SU-DHL-6 (cell line): ENCODE data around the gene NSUN4.
A peak's percentile ranks its signal among the peaks of the same experiment; 100 is the strongest.
"Not testable (repeated sequence)": the region's sequence is repeated elsewhere in the genome, so short reads cannot be mapped to it uniquely, and the experiment has no call there.

Source experiments
- H2AFZ ChIP-seq: fragments of 200-600 bp; sonication (generic); 2 replicates; pipeline ENCODE4 v1.6.1; 2014; ENCODE audit warnings: low read depth, mild to moderate bottlenecking, moderate library complexity, mixed read lengths, antibody characterized with exemption, low read length; ENCODE audit not compliant: severe bottlenecking
- H3F3A ChIP-seq: fragments of 200-600 bp; shearing (Covaris generic); 2 replicates; pipeline ENCODE4 v1.6.0; 2016; ENCODE audit warnings: antibody characterized with exemption, mild to moderate bottlenecking; ENCODE audit not compliant: insufficient read depth
- H3K27ac ChIP-seq: fragments of 200-600 bp; sonication (generic); 2 replicates; pipeline ENCODE4 v1.5.1; 2016; ENCODE audit warnings: low read depth, mild to moderate bottlenecking, low read length, moderate library complexity, mixed read lengths
- H3K27me3 ChIP-seq: fragments of 200-600 bp; sonication (generic), shearing (Covaris generic); 2 replicates; pipeline ENCODE4 v1.6.0; 2014; ENCODE audit warnings: mild to moderate bottlenecking, low read length
- H3K36me3 ChIP-seq: fragments of 200-600 bp; sonication (generic); 2 replicates; pipeline ENCODE4 v1.6.1; 2014; ENCODE audit warnings: mild to moderate bottlenecking, low read length, mixed read lengths
- H3K4me2 ChIP-seq: fragments of 300-600, 200-600 bp; shearing (Covaris generic), sonication (generic); 2 replicates; pipeline ENCODE4 v1.6.0; 2014; ENCODE audit warnings: low read length, low read depth, mild to moderate bottlenecking; ENCODE audit not compliant: poor library complexity, severe bottlenecking
- H3K4me3 ChIP-seq: fragments of 200-600 bp; sonication (generic); 2 replicates; pipeline ENCODE4 v1.5.1; 2014; ENCODE audit warnings: antibody characterized with exemption, low read length, mild to moderate bottlenecking, mixed read lengths; ENCODE audit not compliant: insufficient read depth, poor library complexity, severe bottlenecking
- H3K79me2 ChIP-seq: fragments of 200-600 bp; sonication (generic); 2 replicates; pipeline ENCODE4 v1.6.1; 2014; ENCODE audit warnings: mild to moderate bottlenecking, low read length, moderate library complexity; ENCODE audit not compliant: insufficient read depth
- H3K9ac ChIP-seq: fragments of 200-600 bp; sonication (generic); 2 replicates; pipeline ENCODE4 v1.7.0; 2014; ENCODE audit warnings: mild to moderate bottlenecking, low read length
- H3K9me2 ChIP-seq: fragments of 200-600 bp; sonication (generic); replicated peaks from 2 replicates; pipeline ENCODE4 v1.6.1; 2014; ENCODE audit warnings: low read length; ENCODE audit not compliant: insufficient read depth
- H3K9me3 ChIP-seq: fragments of 200-600 bp; sonication (generic); 2 replicates; pipeline ENCODE4 v1.6.1; 2014; ENCODE audit warnings: low read length, mixed read lengths; ENCODE audit not compliant: insufficient read depth
- H4K20me1 ChIP-seq: fragments of 200-600 bp; sonication (generic); 2 replicates; pipeline ENCODE4 v1.6.1; 2014; ENCODE audit warnings: low read depth, mild to moderate bottlenecking, antibody characterized with exemption, low read length, moderate library complexity, mixed read lengths
- CTCF ChIP-seq: fragments of 200-600 bp; sonication (generic); IDR thresholded peaks from one replicate; pipeline ENCODE4 v1.5.1; 2017; ENCODE audit warnings: antibody characterized with exemption, mild to moderate bottlenecking, low read length, moderate library complexity; ENCODE audit not compliant: insufficient read depth, poor library complexity, severe bottlenecking
- EZH2phosphoT487 ChIP-seq: fragments of 200-600 bp; sonication (generic), shearing (Covaris generic); conservative IDR thresholded peaks from 2 replicates; pipeline ENCODE4 v1.6.1; 2018; ENCODE audit warnings: mild to moderate bottlenecking, antibody characterized with exemption, low read length, moderate library complexity, mixed read lengths

The NSUN4 gene

GRCh38 chr1:46315669-46316403 lies 24.8 kb upstream of the NSUN4 start:
- no peak overlapping the region for H3K4me2 ChIP-seq

GRCh38 chr1:46317323-46317722 lies 23.3 kb upstream of the NSUN4 start:
- Histone ChIP-seq H3K27me3 (no peaks in the 10 kb centered on the region), H3K9me3 (no peaks in the 10 kb centered on the region), H3K4me3 (no peak overlapping the region), H3K4me2 (no peak overlapping the region), H3K9ac (no peak overlapping the region), H3K27ac (no peak overlapping the region), H3K79me2 (no peaks in the 10 kb centered on the region), H3K9me2 (no peaks in the 10 kb centered on the region), H3F3A (peaks cover 31% of the 10 kb centered on the region), H3K36me3 (peaks cover 33% of the 10 kb centered on the region), H2AFZ (no peak overlapping the region), H4K20me1 (no peaks in the 10 kb centered on the region; the same call in 1 of the 2 replicates)
- TF ChIP-seq EZH2phosphoT487: no peak
- no peak for TF ChIP-seq CTCF

More at GRCh38 chr1:46315669-46316403, 24.8 kb upstream of the NSUN4 start:
- TF ChIP-seq CTCF: no peak
- TF ChIP-seq EZH2phosphoT487: no peak
- H3K36me3 ChIP-seq: peaks cover 34% of the 10 kb centered on the region
- H3K9me2 ChIP-seq: no peaks in the 10 kb centered on the region
- no peaks in the 10 kb centered on the region for H3K27me3 ChIP-seq
- no peaks in the 10 kb centered on the region; the same call in 1 of the 2 replicates for H4K20me1 ChIP-seq
- no peaks in the 10 kb centered on the region for H3K79me2 ChIP-seq
- H3F3A ChIP-seq: peaks cover 31% of the 10 kb centered on the region
- H3K27ac ChIP-seq: 0 out of 2 replicates have a peak overlapping the region, but pooled peaks have one; percentile 15
- no peak overlapping the region for H3K4me3 ChIP-seq
- no peak overlapping the region for H3K9ac ChIP-seq
- H2AFZ ChIP-seq: no peak overlapping the region
- H3K9me3 ChIP-seq: no peaks in the 10 kb centered on the region

GRCh38 chr1:46319301-46319700 lies 21.3 kb upstream of the NSUN4 start:
- not testable (repeated sequence) for H3K4me2 ChIP-seq, H3K4me3 ChIP-seq, H3K27me3 ChIP-seq, H3K27ac ChIP-seq, H3K9me2 ChIP-seq, H4K20me1 ChIP-seq, H3K79me2 ChIP-seq, H2AFZ ChIP-seq, H3K9ac ChIP-seq, H3K9me3 ChIP-seq
- Histone ChIP-seq H3F3A (peaks cover 32% of the 10 kb centered on the region), H3K36me3 (peaks cover 21% of the 10 kb centered on the region)

- Histone ChIP-seq H3K36me3 (peaks cover 16% of the 10 kb centered on the region), H3F3A (peaks cover 29% of the 10 kb centered on the region)
- H4K20me1 ChIP-seq, H3K9me2 ChIP-seq, H3K9ac ChIP-seq, H3K9me3 ChIP-seq, H2AFZ ChIP-seq, H3K27me3 ChIP-seq, H3K79me2 ChIP-seq, H3K4me2 ChIP-seq, H3K27ac ChIP-seq, H3K4me3 ChIP-seq: not testable (repeated sequence)
These were observed 20.4 kb upstream of the NSUN4 start for GRCh38 chr1:46319960-46320914.

GRCh38 chr1:46322191-46322590 lies 18.4 kb upstream of the NSUN4 start:
- H3K4me2 ChIP-seq, H3K9me2 ChIP-seq, H3K36me3 ChIP-seq, H4K20me1 ChIP-seq, H2AFZ ChIP-seq, H3K9ac ChIP-seq, H3K27me3 ChIP-seq, H3K79me2 ChIP-seq, H3K9me3 ChIP-seq, H3K27ac ChIP-seq, H3K4me3 ChIP-seq: not testable (repeated sequence)
- H3F3A ChIP-seq: peaks cover 34% of the 10 kb centered on the region; the same call in 1 of the 2 replicates
